GM19240 (cell line): ENCODE measurements around the gene PIPOX.

ENCODE experiments used
- DNase-seq: peaks from one replicate; pipeline ENCODE4 v3.0.0; 2011; ENCODE audit warnings: low spot score; ENCODE audit not compliant: insufficient read length

PIPOX gene

DNA sequence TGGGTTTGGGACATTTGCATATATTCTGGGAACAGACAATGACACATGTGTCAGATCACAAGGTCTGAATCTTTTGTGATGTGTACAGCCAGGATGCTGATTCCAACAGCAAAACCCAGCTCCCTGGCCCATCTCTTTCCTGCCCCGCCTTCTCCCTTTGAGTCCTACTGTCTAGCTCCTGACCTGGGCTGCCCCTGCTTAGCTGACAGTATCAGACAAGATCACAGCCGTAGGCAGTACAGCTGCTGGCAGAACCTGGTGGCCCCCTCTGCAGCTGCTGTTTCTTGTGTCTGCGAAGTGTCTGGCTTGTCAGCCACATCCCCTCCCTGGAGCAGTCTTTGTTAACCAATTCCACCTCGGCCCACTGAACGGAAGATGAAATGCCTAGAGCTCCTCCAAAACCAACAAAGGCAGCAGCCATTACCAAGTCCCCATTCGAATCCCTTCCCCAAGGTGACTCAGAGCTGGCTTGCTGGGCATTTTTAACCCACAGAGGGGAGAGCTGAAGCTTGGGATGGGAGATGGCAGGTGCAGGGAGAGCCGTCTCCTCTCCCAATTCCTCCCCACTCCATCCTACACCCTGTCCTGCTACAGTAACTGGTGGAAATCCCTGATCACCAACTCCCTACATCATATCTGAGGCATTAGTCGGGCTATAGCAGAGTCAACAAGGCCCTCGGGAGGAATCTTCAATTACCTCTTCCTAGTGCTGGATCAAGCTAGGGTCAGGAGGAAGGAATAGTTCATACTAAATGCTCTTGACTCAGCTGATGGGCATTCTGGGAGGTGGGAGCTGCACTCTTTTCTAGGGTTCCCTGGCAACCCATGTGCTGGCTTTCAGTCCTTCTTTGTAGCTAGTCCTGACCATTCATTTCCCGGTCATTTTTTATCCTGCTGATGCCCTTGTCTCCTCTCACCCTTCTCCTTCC, 5.8 kb downstream of the PIPOX start:
- no peak for DNase-seq

- DNase-seq, result no peak
Measured at GRCh38 chr17:29049541-29050145, 6.7 kb downstream of the PIPOX start.

- DNase-seq, result no peak
Measured at GRCh38 chr17:29050176-29050575, 7.2 kb downstream of the PIPOX start.

- no peak for DNase-seq
Measured at GRCh38 chr17:29051194-29051593, 8.3 kb downstream of the PIPOX start.

DNA sequence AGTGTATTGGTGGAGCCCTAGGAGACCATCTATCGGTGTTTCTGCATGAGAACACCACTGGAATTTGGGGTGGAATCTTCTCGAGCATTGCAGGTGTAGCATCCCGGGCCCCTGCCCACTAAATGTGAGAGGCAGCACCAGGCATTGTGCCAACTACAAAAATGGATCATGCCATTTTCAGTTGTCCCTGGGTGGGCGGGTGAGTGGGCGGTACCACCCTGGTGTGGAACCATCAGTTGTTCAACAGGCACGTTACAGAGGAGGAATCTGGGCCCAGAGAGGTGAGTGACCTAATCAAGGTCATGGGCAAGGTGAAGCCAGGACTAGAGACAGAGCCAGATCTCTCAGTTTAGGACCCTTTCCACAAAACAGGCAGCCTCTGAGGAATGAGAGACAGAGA, 8.8 kb downstream of the PIPOX start:
- DNase-seq, result no peak

DNA sequence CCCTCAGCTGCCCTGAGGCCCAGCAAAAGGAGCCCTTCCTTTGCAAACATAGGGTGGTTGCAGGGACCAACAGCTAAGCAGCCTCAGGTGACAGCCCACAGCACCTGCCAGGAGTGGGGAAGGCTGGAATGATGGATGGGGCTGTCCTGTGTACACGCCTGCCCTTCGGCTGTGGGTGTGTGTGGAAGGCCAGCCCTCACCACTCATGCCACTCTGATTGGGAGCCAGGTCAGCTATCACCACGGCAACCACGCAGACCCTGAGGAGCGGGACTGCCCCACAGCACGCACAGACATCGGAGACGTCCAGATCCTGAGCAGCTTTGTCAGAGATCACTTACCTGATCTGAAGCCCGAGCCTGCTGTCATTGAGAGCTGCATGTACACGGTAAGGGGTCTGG, 11.9 kb downstream of the PIPOX start:
- DNase-seq, result no peak

DNA sequence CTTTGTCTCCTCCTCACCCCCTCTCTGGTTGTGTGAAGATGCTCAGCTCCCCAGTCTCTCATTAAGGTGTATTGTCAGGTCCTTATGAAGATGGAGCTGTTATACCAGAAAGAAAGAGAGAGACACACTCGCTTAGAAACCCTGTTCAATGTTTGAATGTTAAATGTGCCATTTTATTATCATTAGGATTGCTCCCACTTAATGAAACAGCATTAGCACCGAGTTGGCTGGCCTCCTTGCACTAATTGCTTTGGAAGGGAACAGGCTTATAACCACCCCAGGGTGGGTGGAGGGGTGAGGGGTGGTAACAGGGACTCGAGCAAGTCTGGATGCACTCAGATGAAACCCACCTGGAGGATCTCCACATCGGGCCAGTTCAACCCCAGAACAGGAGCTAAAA, 14.4 kb downstream of the PIPOX start:
- DNase-seq, result no peak

GRCh38 chr17:29058391-29058790, 15.4 kb downstream of the PIPOX start:
- no peak for DNase-seq

- DNase-seq, result no peak
Measured at GRCh38 chr17:29059281-29059680, 16.3 kb downstream of the PIPOX start.

DNA sequence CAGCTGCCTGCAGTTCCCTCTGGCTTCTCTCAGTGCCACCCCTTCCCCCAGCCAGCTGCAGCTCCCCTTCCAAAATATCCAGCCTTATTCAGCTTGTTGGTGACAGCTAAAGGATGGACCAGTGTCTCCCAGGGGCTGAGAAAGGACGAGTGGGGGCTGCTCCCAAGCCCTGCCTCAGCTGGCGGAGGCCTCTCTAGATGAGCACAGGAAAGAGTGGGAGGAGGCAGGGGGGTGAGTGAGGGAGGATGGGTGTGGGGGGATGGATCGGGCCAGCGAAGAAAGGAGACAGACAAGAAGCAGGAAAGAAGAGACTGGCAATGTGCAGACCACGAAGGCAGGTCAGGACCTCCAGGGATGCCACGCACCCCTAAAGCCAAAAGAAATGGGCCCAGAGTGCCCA, 17.5 kb downstream of the PIPOX start:
- no peak for DNase-seq

DNA sequence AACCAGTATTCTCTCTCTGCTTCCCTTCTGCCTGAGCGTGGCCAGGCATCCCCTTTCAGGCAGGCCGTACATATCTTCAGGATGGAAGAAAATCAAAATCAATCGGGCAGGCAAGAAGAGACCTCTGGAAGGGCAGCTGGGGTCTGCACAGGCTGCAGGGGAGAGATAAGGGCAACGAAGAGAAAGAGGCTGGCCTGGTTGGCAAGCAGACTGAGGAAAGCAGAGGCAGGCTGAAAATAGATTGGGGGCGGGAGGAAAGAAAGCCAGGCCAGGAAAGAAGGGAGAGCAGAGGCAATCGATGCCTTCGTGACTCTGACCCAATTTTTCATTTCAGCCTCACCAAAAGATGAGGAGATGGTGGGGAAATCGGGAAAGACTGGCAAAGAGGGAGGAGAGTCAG, 18.1 kb downstream of the PIPOX start:
- no peak for DNase-seq

DNA sequence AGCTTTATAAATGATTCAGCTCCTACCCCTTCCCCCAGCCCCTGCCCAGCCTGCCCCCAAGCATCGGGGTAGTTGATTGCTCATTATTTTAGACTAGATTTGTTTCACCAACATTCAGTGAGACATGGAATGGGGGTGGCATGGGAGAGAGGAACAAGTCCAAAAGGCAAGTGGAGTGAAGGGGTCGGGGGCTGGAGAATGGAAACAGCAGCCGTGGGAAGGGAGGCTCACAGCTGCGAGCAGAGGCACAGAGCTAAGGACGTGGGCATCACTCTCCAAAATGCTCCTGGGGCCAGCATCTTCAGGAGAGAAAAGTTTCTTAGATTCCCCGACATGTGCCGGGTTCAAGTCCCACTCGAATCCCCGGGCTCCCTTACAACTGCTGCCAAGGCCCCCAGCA, 19.3 kb downstream of the PIPOX start:
- DNase-seq, result no peak

DNA sequence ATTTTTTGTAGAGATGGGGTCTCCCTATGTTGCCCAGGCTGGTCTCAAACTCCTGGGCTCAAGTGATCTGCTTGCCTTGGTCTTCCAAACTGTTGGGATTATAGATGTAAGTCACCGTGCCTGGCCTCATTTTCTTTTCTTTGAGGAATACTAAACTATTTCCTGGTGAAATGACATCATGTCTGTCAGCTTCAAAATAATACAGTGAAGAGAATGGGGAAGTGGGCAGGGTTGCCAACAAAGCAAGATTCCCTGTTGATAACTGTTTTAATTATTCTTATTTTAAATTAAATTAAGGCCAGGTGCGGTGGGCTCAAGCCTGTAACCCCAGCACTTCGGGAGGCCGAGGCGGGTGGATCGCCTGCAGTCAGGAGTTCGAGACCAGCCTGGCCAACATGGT, 21.1 kb downstream of the PIPOX start:
- no peak for DNase-seq

- no peak for DNase-seq
Measured at GRCh38 chr17:29066047-29066446, 23.1 kb downstream of the PIPOX start.

DNA sequence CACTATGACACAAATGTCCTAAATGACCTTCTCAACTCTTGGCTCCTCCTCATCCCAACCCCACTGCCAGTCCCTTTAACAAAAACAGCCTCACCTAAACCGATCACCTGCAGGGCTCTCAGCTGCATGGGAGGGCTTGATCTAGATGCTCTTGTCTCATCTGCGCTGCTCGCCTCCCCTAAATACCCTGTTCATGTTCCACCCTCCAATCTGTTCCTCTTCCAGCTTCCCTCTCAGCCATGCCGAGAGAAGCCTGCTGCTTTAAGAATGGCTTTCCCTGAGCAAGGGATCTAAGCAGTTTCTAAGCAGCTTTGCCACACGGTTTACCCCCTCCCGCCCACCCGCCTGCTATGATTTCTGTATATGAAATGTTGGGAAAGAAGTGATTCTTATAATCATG, 23.7 kb downstream of the PIPOX start:
- no peak for DNase-seq

DNA sequence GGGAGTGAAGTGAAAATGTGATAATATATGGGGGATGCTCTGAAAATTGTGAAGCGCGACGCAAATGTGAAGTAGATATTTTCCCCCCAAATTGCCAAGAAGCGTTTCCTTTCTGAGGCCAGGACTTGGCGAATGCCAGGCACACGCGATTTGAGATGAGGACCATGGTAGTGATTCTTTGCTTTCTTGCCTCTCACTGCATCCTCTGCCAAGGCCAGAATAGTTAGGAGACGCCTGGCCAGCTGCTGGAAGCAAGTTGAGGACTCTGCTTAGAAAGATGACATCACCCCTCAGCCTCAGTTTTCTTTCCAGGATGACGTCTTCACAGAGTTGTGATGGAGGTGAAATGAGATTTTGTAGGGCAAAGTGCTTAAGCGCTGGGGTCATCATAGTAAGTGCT, 25.9 kb downstream of the PIPOX start:
- DNase-seq, result no peak

DNA sequence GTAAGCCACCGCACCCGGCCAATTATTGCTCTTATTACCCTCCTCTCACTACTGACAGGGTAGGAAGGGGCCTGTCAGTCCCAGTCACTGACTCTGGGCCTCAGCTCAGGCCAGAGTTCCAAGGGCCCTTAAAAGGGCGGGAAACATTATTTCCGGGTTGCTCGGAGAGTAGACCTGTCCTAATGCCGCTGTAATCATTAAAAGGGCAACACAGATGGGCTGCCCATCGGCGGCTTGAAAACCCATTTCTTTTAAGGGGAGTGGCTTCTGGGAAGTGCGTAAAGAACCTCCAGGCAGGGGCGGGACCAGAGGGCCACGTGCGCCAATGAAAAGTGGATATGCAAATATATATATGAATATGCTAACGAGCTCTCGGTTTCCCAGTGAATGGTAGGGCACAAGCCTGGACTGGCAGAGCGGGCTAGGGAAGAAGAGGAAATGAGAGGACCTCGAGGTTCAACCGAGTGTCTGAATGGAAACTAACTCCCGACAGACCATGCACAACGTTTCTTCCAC, 26.6 kb downstream of the PIPOX start:
- DNase-seq, result no peak

GRCh38 chr17:29070308-29070707, 27.4 kb downstream of the PIPOX start:
- no peak for DNase-seq

DNA sequence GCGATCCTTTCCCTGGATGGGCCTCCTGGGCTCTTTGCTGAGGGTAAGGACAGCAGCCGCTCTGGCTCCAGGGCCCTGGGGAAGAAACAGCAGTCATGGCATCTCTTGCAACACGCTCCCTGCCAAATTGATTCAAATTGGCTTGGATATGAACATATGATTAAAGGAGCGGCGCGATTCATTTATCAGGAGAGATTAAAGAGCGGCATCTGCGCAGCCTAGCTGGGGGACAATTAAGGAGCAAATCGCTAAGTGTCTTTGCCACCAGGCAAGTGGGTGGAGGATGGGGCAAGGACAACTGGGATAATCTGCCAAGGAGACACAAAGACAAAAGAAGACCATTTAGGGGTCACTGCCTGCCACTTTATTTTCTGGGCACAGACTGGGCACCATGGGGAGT, 27.8 kb downstream of the PIPOX start:
- DNase-seq, result no peak

DNA sequence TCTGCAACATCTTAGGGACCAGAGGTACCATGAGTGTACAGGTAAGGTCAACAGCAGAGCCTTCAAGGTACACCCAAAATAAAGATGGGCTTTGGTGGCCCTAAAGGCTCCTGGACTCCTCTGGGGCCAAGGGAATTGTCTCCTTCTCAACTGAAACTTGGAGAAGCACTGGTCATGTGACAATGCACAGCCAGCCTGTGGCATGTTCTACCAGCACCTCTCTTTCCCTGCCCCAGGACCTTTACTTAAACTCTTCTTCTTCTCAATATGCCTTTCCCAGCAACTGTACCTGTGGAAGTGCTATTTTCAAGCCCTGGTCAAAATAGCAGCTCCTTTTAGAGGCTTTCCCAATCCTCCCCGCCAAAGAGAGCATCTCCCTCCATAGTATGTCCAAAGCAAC, 28.4 kb downstream of the PIPOX start:
- DNase-seq, result no peak

GRCh38 chr17:29073045-29073444, 30.1 kb downstream of the PIPOX start:
- DNase-seq, result no peak

GRCh38 chr17:29073520-29073919, 30.6 kb downstream of the PIPOX start:
- no peak for DNase-seq

DNA sequence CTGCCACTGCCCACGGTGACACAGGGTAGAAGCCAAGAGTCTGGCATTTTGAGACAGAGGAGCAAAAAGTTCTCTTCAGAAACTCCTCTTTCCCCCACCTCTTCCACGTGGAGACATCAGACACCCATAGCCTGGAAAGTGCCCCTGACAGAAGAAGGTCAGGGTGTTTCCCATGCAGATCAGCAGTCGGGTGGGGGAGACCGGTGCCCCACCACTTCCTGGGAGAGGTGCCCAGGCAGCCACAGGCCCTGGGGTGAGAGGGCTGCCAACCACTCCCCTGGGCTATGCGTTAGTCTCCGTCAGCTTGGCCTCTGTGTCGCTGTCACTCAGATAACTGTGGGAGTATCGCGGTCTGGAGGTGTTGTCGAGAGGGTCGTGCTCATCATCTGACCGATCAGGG, 31.5 kb downstream of the PIPOX start:
- no peak for DNase-seq
